ENCODE results near the gene ITGB3BP.

The ITGB3BP gene

DNA sequence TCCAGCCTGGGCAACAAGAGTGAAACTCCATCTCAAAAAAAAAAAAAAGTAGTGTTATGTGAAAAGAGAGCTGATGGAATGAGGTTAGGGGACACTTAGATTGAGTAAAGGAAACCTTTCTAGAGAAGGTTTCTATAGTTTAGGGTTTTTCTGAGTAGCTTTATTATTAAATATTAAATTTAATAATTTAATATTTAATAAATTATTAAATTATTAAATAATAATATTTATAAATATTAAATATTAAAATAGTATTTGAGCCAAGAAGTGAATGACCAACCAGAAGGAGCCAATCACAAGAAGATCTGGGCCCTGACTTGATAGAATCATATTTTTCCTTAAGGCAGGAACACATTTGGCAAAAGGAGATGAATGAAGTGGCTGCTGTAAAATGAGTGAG is 104.9 kb downstream of the ITGB3BP start:
- no peak for DNase-seq (ENCODE audit: low read depth)

DNA sequence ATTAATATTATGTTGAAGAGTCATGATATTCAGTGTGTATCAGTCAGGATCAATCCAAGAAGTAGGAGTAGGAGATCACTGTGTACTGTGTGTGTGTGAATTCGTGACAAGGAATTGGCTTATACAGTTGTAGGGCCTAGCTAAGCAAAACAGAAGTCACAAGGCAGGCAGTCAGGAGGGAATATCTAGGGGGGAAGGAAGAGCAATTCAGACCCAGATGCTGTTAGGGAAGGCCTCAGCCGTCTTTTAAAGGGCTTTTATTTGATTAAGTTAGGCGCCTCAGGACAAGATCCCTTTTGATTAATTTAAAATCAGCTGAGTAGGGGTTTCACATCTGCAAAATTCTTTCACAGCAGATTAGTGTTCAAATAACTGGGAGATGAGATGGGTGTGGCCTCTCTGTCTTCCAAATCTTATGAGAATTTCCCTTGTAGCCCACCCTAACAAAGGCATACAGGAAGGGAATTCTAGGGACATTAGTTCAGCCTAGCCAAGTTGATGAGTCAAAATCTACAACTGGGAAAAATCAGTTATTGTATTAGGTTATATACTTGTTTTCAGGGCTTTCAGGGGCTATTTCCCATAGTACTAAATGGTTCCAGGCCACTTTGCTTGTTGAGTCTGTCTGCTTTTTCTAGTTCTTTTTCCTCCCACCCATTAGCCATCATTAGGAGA is 108.2 kb downstream of the ITGB3BP start:
- no peak for DNase-seq (ENCODE audit: low read depth)

GRCh38 chr1:63413394-63413793 is 109.6 kb downstream of the ITGB3BP start:
- DNase-seq (ENCODE audit: low read depth), result no peak

- DNase-seq (ENCODE audit: low read depth), result no peak
These were observed 112.0 kb downstream of the ITGB3BP start for GRCh38 chr1:63411066-63411465.

DNA sequence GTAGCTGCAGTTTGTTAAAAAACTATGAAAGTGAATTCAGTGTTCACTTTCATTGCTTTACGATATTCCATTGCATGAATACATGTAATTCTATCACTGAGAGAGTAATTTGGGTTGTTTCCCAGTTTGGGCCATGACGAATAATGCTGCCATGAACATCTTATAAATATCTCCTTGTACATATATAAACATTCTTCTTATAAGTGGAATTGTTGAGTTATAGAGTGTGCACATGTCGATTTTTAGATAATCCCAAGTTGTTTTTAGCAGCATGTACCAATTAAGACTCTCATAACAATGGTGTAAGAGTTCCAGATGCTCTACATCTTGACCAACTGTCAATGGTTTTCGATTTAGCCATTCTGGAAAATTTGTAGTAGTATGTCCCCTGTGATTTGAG is 114.7 kb downstream of the ITGB3BP start:
- DNase-seq (ENCODE audit: low read depth), result no peak

GRCh38 chr1:63407002-63407401 is 116.0 kb downstream of the ITGB3BP start:
- DNase-seq (ENCODE audit: low read depth), result no peak

GRCh38 chr1:63405987-63406386 is 117.0 kb downstream of the ITGB3BP start:
- no peak for DNase-seq (ENCODE audit: low read depth)

GRCh38 chr1:63405021-63405420 is 118.0 kb downstream of the ITGB3BP start:
- DNase-seq (ENCODE audit: low read depth), result no peak

GRCh38 chr1:63403386-63403785 is 119.6 kb downstream of the ITGB3BP start:
- no peak for DNase-seq (ENCODE audit: low read depth)

DNA sequence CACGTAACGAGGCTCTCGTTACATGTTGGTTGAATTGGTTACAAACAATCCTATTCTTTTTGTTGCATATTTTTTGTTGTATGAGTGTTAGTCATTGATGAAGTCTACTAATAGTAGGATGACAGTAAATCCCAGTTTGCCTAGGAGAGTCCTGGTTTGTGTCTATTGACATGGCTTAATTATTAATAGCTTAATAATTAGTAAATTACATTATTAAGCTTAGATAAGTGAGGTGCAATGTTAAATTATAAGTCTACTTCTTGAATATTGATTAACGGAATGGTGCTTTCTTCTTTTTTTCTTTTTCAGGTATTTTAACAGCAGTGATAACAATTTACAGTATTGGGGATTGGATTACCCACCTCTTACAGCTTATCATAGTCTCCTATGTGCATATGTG is 121.1 kb downstream of the ITGB3BP start:
- no peak for DNase-seq (ENCODE audit: low read depth)

Data from activated T-helper 9 cell treated with anti-CD3 and anti-CD28 coated beads, Interleukin-2, amount 50 U/mL, for 16 hours (primary cell).